WTC11 (cell line): ENCODE data around the gene S100G.

ENCODE experiments used
- ATF2 ChIP-seq: sonication (generic); formaldehyde crosslinking; IDR thresholded peaks from 2 replicates; pipeline ENCODE4 v1.8.1; 2022; ENCODE audit warnings: low read depth, missing genetic modification reagents, borderline replicate concordance
- CREM ChIP-seq: sonication (generic); formaldehyde crosslinking; IDR thresholded peaks from 2 replicates; pipeline ENCODE4 v1.8.1; 2022; ENCODE audit warnings: mild to moderate bottlenecking, missing genetic modification reagents, moderate library complexity
- CTCF ChIP-seq: fragments of 200-600 bp; IDR thresholded peaks from 2 replicates; pipeline ENCODE4 v1.8.0; 2022; ENCODE audit warnings: antibody characterized with exemption
- MAX ChIP-seq: sonication (generic); formaldehyde crosslinking; IDR thresholded peaks from 2 replicates; pipeline ENCODE4 v1.8.0; 2022; ENCODE audit warnings: mild to moderate bottlenecking, missing genetic modification reagents
- NR3C1 ChIP-seq: sonication (generic); formaldehyde crosslinking; conservative IDR thresholded peaks from 2 replicates; pipeline ENCODE4 v1.8.1; 2023; ENCODE audit warnings: low read depth, mild to moderate bottlenecking, missing genetic modification reagents
- TEAD4 ChIP-seq: sonication (generic); formaldehyde crosslinking; IDR thresholded peaks from 2 replicates; pipeline ENCODE4 v1.8.0; 2022; ENCODE audit warnings: mild to moderate bottlenecking, missing genetic modification reagents

- TF ChIP-seq CTCF, result no peak
- no peak for TF ChIP-seq CREM (CRISPR knock-in tag)
- no peak for TF ChIP-seq MAX (CRISPR knock-in tag)
- TF ChIP-seq TEAD4 (CRISPR knock-in tag), result no peak
- no peak for TF ChIP-seq ATF2 (CRISPR knock-in tag)
- TF ChIP-seq NR3C1 (CRISPR knock-in tag), result no peak
Observed at GRCh38 chrX:16639966-16640365, 10.0 kb upstream of the S100G start.
